Stomach smooth muscle (tissue), 2 donors: ENCODE data around the gene TECTA.

Experiments
- H3K27ac ChIP-seq: one replicate; pipeline ENCODE4 v1.7.0; 2013; ENCODE audit warnings: mild to moderate bottlenecking, low read length, inconsistent platforms
- H3K27me3 ChIP-seq, 2 donors: one replicate each; pipeline ENCODE4 v1.7.0; 2013; ENCODE audit warnings: low read length in 2 of 2; ENCODE audit not compliant: insufficient read depth in 2 of 2, control insufficient read depth in 1 of 2
- H3K36me3 ChIP-seq, 2 donors: one replicate each; pipeline ENCODE4 v1.7.0; 2013; ENCODE audit warnings: low read length in 2 of 2; ENCODE audit not compliant: control insufficient read depth in 2 of 2, insufficient read depth in 2 of 2
- H3K4me1 ChIP-seq: one replicate; pipeline ENCODE4 v1.7.0; 2013; ENCODE audit warnings: low read length; ENCODE audit not compliant: control insufficient read depth, insufficient read depth
- H3K4me3 ChIP-seq, 2 donors: one replicate each; pipeline ENCODE4 v1.7.0; 2013; ENCODE audit warnings: low read length in 2 of 2
- H3K9ac ChIP-seq, 2 donors: one replicate each; pipeline ENCODE4 v1.7.0; 2013; ENCODE audit warnings: low read length in 2 of 2, mild to moderate bottlenecking in 1 of 2
- H3K9me3 ChIP-seq, 2 donors: one replicate each; pipeline ENCODE4 v1.7.0; 2013; ENCODE audit warnings: low read length in 2 of 2; ENCODE audit not compliant: control insufficient read depth in 2 of 2
- donor health status: healthy.
- donor health status: Pancreatic carcinoma.

Gene TECTA, protein sequence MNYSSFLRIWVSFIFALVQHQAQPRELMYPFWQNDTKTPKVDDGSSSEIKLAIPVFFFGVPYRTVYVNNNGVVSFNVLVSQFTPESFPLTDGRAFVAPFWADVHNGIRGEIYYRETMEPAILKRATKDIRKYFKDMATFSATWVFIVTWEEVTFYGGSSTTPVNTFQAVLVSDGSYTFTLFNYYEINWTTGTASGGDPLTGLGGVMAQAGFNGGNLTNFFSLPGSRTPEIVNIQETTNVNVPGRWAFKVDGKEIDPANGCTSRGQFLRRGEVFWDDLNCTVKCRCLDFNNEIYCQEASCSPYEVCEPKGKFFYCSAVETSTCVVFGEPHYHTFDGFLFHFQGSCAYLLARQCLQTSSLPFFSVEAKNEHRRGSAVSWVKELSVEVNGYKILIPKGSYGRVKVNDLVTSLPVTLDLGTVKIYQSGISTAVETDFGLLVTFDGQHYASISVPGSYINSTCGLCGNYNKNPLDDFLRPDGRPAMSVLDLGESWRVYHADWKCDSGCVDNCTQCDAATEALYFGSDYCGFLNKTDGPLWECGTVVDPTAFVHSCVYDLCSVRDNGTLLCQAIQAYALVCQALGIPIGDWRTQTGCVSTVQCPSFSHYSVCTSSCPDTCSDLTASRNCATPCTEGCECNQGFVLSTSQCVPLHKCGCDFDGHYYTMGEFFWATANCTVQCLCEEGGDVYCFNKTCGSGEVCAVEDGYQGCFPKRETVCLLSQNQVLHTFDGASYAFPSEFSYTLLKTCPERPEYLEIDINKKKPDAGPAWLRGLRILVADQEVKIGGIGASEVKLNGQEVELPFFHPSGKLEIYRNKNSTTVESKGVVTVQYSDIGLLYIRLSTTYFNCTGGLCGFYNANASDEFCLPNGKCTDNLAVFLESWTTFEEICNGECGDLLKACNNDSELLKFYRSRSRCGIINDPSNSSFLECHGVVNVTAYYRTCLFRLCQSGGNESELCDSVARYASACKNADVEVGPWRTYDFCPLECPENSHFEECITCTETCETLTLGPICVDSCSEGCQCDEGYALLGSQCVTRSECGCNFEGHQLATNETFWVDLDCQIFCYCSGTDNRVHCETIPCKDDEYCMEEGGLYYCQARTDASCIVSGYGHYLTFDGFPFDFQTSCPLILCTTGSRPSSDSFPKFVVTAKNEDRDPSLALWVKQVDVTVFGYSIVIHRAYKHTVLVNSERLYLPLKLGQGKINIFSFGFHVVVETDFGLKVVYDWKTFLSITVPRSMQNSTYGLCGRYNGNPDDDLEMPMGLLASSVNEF (N-terminal part only)

GRCh38 chr11:121100943-121101342 lies at the start of gene TECTA:
TSS of gene TECTA (plus strand) at chr11:121101243. CDS start at chr11:121102666, 1,423 bp downstream.
- Histone ChIP-seq H3K27me3 (no peaks in the 10 kb centered on the region), H3K27ac (no peak within 1 kb of the TSS), H3K36me3 (no peaks in the 10 kb centered on the region), H3K4me1 (peaks cover 4% of the 10 kb centered on the region), H3K4me3 (no peak within 1 kb of the TSS), H3K9me3 (no peaks in the 10 kb centered on the region), H3K9ac (no peak within 1 kb of the TSS)

DNA sequence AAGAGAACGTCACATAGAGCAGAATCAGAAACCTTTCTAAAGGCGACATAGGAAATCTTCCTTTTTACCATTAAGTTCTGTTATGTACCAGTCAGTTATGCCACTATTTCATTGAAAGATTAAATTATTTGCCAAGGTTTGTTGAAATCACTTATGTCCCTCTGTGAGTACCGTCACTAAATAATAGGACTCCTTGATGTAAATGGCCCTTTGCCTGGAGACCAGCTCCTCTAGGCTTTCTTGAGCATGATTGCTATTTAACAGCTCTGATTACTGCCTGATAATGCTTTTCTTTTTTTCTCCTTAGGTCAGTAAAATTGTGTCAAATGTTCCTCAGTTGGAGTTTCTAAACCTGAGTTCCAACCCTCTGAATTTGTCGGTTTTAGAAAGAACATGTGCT lies 47.8 kb upstream of the TECTA start:
- H3K36me3 ChIP-seq = peaks cover 13 to 32% of the 10 kb centered on the region in 2 donors
- H3K9ac ChIP-seq = no peak overlapping the region
- no peak overlapping the region for H3K4me3 ChIP-seq
- H3K27me3 ChIP-seq = no peaks in the 10 kb centered on the region
- H3K4me1 ChIP-seq = no peaks in the 10 kb centered on the region
- no peak overlapping the region for H3K27ac ChIP-seq
- no peaks in the 10 kb centered on the region for H3K9me3 ChIP-seq

DNA sequence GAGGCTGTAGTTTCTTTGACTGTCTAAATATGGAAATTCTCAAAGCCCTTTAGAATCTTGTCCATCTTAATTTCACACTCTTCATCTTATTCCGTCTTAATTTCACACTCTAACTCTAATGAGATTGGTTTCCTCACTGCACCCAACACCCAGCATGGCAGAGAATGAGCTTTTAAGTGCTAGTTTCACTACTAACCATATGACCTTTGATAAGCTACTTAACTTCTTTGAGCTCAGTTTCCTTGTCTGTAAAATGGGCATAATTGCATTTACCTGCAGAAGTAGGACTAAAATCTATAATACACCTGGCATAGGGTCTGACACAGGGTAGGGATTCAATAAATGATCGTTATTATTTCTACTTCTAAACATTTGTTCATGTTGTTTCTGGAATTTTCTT lies 46.8 kb upstream of the TECTA start:
- H3K27ac ChIP-seq = no peak overlapping the region
- no peaks in the 10 kb centered on the region for H3K4me1 ChIP-seq
- H3K9ac ChIP-seq = no peak overlapping the region
- no peaks in the 10 kb centered on the region for H3K27me3 ChIP-seq
- peaks cover 15 to 24% of the 10 kb centered on the region in 2 donors for H3K36me3 ChIP-seq
- H3K4me3 ChIP-seq = no peak overlapping the region
- H3K9me3 ChIP-seq = no peaks in the 10 kb centered on the region

GRCh38 chr11:121055076-121055475 lies 46.0 kb upstream of the TECTA start:
- Histone ChIP-seq H3K4me1 (no peaks in the 10 kb centered on the region), H3K36me3 (peaks cover 15 to 24% of the 10 kb centered on the region in 2 donors), H3K9me3 (no peaks in the 10 kb centered on the region), H3K27ac (no peak overlapping the region), H3K4me3 (no peak overlapping the region), H3K9ac (no peak overlapping the region), H3K27me3 (no peaks in the 10 kb centered on the region)

- Histone ChIP-seq H3K4me3 (no peak overlapping the region), H3K27ac (no peak overlapping the region), H3K9me3 (no peaks in the 10 kb centered on the region), H3K27me3 (no peaks in the 10 kb centered on the region), H3K36me3 (peaks cover 17 to 29% of the 10 kb centered on the region in 2 donors), H3K4me1 (no peaks in the 10 kb centered on the region), H3K9ac (no peak overlapping the region)
These were observed 43.1 kb upstream of the TECTA start for GRCh38 chr11:121057922-121058321.

- H3K36me3 ChIP-seq = peaks cover 11 to 22% of the 10 kb centered on the region in 2 donors
- H3K9me3 ChIP-seq = no peaks in the 10 kb centered on the region
- H3K4me3 ChIP-seq = no peak overlapping the region
- no peak overlapping the region for H3K9ac ChIP-seq
- H3K27ac ChIP-seq = no peak overlapping the region
- no peaks in the 10 kb centered on the region for H3K27me3 ChIP-seq
- no peaks in the 10 kb centered on the region for H3K4me1 ChIP-seq
These were observed 42.1 kb upstream of the TECTA start for GRCh38 chr11:121058941-121059340.

DNA sequence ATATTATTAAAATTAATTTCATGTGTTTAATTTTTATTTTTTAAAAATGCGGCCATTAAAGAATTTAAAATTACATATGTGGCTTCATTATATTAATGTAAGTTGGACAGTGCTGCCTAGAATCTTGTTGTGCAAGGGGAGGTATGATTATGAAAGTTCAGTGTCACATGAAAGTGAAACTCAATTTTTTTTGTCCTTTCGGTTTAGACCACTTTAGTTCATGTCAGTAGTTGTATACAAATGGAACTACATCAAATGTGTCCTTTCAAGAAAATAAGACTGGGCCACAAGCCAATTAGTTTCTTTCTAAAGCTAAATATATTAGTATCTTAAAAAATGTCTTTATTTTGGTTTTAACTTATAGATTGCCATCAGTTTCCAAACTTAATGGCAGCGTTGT lies 41.4 kb upstream of the TECTA start:
- Histone ChIP-seq H3K36me3 (peaks cover 10 to 20% of the 10 kb centered on the region in 2 donors), H3K4me3 (no peak overlapping the region), H3K9ac (no peak overlapping the region), H3K27ac (no peak overlapping the region), H3K9me3 (no peaks in the 10 kb centered on the region), H3K27me3 (no peaks in the 10 kb centered on the region), H3K4me1 (no peaks in the 10 kb centered on the region)

DNA sequence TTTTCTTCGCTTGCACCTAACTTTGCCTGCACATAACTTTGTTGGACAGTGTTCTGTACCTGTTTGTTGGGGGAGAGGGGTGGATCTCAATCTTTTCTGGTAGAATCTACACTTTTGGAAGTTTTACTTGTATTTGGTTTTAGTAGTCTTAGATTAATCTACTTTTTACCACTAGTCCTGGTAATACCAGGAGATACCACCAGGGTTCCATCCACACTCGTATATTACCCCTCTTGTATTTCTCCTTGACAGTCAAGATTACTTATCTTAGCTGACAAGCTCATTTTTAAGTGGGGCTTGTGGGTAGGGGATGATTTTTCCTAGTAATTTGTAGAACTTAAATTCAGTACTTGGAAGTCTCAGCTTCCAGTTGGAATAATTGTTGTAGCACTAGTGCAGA lies 37.3 kb upstream of the TECTA start:
- H3K9me3 ChIP-seq = no peaks in the 10 kb centered on the region
- H3K4me1 ChIP-seq = no peaks in the 10 kb centered on the region
- H3K9ac ChIP-seq = no peak overlapping the region
- peaks cover 2 to 9% of the 10 kb centered on the region in 2 donors for H3K36me3 ChIP-seq
- H3K4me3 ChIP-seq = no peak overlapping the region
- no peaks in the 10 kb centered on the region for H3K27me3 ChIP-seq
- H3K27ac ChIP-seq = no peak overlapping the region

- Histone ChIP-seq H3K27ac (no peak overlapping the region), H3K4me3 (no peak overlapping the region), H3K9ac (no peak overlapping the region), H3K4me1 (no peaks in the 10 kb centered on the region), H3K9me3 (no peaks in the 10 kb centered on the region), H3K27me3 (no peaks in the 10 kb centered on the region), H3K36me3 (peaks cover 2 to 11% of the 10 kb centered on the region in 2 donors)
These were observed 34.4 kb upstream of the TECTA start for GRCh38 chr11:121066623-121067022.

- H3K27ac ChIP-seq = no peak overlapping the region
- no peaks in the 10 kb centered on the region for H3K4me1 ChIP-seq
- no peak overlapping the region for H3K9ac ChIP-seq
- H3K9me3 ChIP-seq = no peaks in the 10 kb centered on the region
- no peak overlapping the region for H3K4me3 ChIP-seq
- peaks cover 2 to 11% of the 10 kb centered on the region in 2 donors for H3K36me3 ChIP-seq
- no peaks in the 10 kb centered on the region for H3K27me3 ChIP-seq
These were observed 34.0 kb upstream of the TECTA start for GRCh38 chr11:121067026-121067425.
